Measurements from ENCODE around the gene AMN.
"Not testable (repeated sequence)": the region's sequence is repeated elsewhere in the genome, so short reads cannot be mapped to it uniquely, and the experiment has no call there.

AMN gene

GRCh38 chr14:102893452-102893851, 29.0 kb upstream of the AMN start:
- DNase-seq, result no peak
- Histone ChIP-seq H3K79me2 (ENCODE audit: low read length) (no peaks in the 10 kb centered on the region), H3K36me3 (replicated peaks; ENCODE audit: insufficient read depth, low read length) (no peaks in the 10 kb centered on the region), H3K9me2 (replicated peaks; ENCODE audit: insufficient read depth, low read length) (no peaks in the 10 kb centered on the region), H2AFZ (ENCODE audit: low read length) (no peak overlapping the region), H3K27me3 (replicated peaks; ENCODE audit: insufficient read depth, low read length) (no peaks in the 10 kb centered on the region), H4K20me1 (ENCODE audit: insufficient read depth, low read length) (no peaks in the 10 kb centered on the region), H3K9ac (ENCODE audit: low read length) (no peak overlapping the region), H3K4me1 (ENCODE audit: low read length) (no peaks in the 10 kb centered on the region), H3K4me3 (ENCODE audit: low read length) (no peak overlapping the region), H3F3A (ENCODE audit: insufficient read depth, low read length) (no peaks in the 10 kb centered on the region), H3K27ac (ENCODE audit: low read length) (no peak overlapping the region), H3K4me2 (ENCODE audit: low read depth, low read length) (no peak overlapping the region), H3K9me3 (replicated peaks; ENCODE audit: insufficient read depth, low read length) (no peaks in the 10 kb centered on the region)
- TF ChIP-seq CTCF (IDR thresholded peaks at IDR 0.05; ENCODE audit: low read length), result no peak

GRCh38 chr14:102896735-102897134, 25.7 kb upstream of the AMN start:
- not testable (repeated sequence) for H4K20me1 ChIP-seq (ENCODE audit: insufficient read depth, low read length); H3K36me3 ChIP-seq (replicated peaks; ENCODE audit: insufficient read depth, low read length); H3K4me2 ChIP-seq (ENCODE audit: low read depth, low read length); H3K27me3 ChIP-seq (replicated peaks; ENCODE audit: insufficient read depth, low read length); H3K9me2 ChIP-seq (replicated peaks; ENCODE audit: insufficient read depth, low read length); H3K27ac ChIP-seq (ENCODE audit: low read length); H3K79me2 ChIP-seq (ENCODE audit: low read length); H3K9me3 ChIP-seq (replicated peaks; ENCODE audit: insufficient read depth, low read length); H3K4me3 ChIP-seq (ENCODE audit: low read length); H3K9ac ChIP-seq (ENCODE audit: low read length); DNase-seq; H2AFZ ChIP-seq (ENCODE audit: low read length)
- H3F3A ChIP-seq (ENCODE audit: insufficient read depth, low read length), result peaks cover 14% of the 10 kb centered on the region
- H3K4me1 ChIP-seq (ENCODE audit: low read length), result peaks cover 13% of the 10 kb centered on the region; the same call in 1 of the 2 replicates

GRCh38 chr14:102897299-102898027, 25.0 kb upstream of the AMN start:
- H3K9me3 ChIP-seq (replicated peaks; ENCODE audit: insufficient read depth, low read length), result no peaks in the 10 kb centered on the region
- H3K79me2 ChIP-seq (ENCODE audit: low read length), result peaks cover 3% of the 10 kb centered on the region
- H3K4me3 ChIP-seq (ENCODE audit: low read length), result no peak overlapping the region
- H3K4me2 ChIP-seq (ENCODE audit: low read depth, low read length), result no peak overlapping the region
- H3K27me3 ChIP-seq (replicated peaks; ENCODE audit: insufficient read depth, low read length), result no peaks in the 10 kb centered on the region
- H2AFZ ChIP-seq (ENCODE audit: low read length), result no peak overlapping the region
- no peak overlapping the region for H3K9ac ChIP-seq (ENCODE audit: low read length)
- H3K27ac ChIP-seq (ENCODE audit: low read length), result no peak overlapping the region
- peaks cover 18% of the 10 kb centered on the region for H3F3A ChIP-seq (ENCODE audit: insufficient read depth, low read length)
- TF ChIP-seq CTCF (IDR thresholded peaks at IDR 0.05; ENCODE audit: low read length), result no peak
- H3K9me2 ChIP-seq (replicated peaks; ENCODE audit: insufficient read depth, low read length), result no peaks in the 10 kb centered on the region
- peaks cover 20% of the 10 kb centered on the region for H3K4me1 ChIP-seq (ENCODE audit: low read length)
- DNase-seq, result no peak
- H4K20me1 ChIP-seq (ENCODE audit: insufficient read depth, low read length), result no peaks in the 10 kb centered on the region
- H3K36me3 ChIP-seq (replicated peaks; ENCODE audit: insufficient read depth, low read length), result no peaks in the 10 kb centered on the region

- no peak for DNase-seq
- Histone ChIP-seq H3K4me3 (ENCODE audit: low read length) (no peak overlapping the region), H3K9me3 (replicated peaks; ENCODE audit: insufficient read depth, low read length) (no peaks in the 10 kb centered on the region), H3K9ac (ENCODE audit: low read length) (no peak overlapping the region), H4K20me1 (ENCODE audit: insufficient read depth, low read length) (no peaks in the 10 kb centered on the region), H3K27ac (ENCODE audit: low read length) (no peak overlapping the region), H3K4me1 (ENCODE audit: low read length) (peaks cover 22% of the 10 kb centered on the region), H3K79me2 (ENCODE audit: low read length) (peaks cover 10% of the 10 kb centered on the region), H2AFZ (ENCODE audit: low read length) (no peak overlapping the region), H3K9me2 (replicated peaks; ENCODE audit: insufficient read depth, low read length) (no peaks in the 10 kb centered on the region), H3K27me3 (replicated peaks; ENCODE audit: insufficient read depth, low read length) (no peaks in the 10 kb centered on the region), H3F3A (ENCODE audit: insufficient read depth, low read length) (peaks cover 18% of the 10 kb centered on the region), H3K36me3 (replicated peaks; ENCODE audit: insufficient read depth, low read length) (no peaks in the 10 kb centered on the region), H3K4me2 (ENCODE audit: low read depth, low read length) (no peak overlapping the region)
- TF ChIP-seq EZH2 (optimal IDR thresholded peaks at IDR 0.05; ENCODE audit: low read depth, low read length) (no peak), EZH2phosphoT487 (IDR thresholded peaks at IDR 0.05; ENCODE audit: low read length) (no peak), CTCF (IDR thresholded peaks at IDR 0.05; ENCODE audit: low read length) (no peak)
Observed at GRCh38 chr14:102898298-102898697, 24.2 kb upstream of the AMN start.

Measured in MM.1S (cell line).